Endodermal cell (in vitro differentiated cells): Measurements from ENCODE around the gene MYBPC2. TPM values are rescaled to one million over a fixed set of nuclear protein-coding genes. Genes with fewer than 3 reads are reported as not detected.
A peak's percentile ranks its signal among the peaks of the same experiment; 100 is the strongest.
"Not testable (repeated sequence)": the region's sequence is repeated elsewhere in the genome, so short reads cannot be mapped to it uniquely, and the experiment has no call there.

Experiments
- DNase-seq: peaks from one replicate; pipeline ENCODE4 v3.0.0-alpha.2; 2017
- H3K27ac ChIP-seq: 2 replicates; pipeline ENCODE4 v1.5.1; 2013; ENCODE audit warnings: mild to moderate bottlenecking, low read depth, low read length, moderate library complexity
- H3K27me3 ChIP-seq: 2 replicates; pipeline ENCODE4 v1.6.1; 2013; ENCODE audit warnings: mild to moderate bottlenecking, low read length, moderate library complexity; ENCODE audit not compliant: insufficient read depth, control insufficient read depth, poor library complexity, severe bottlenecking
- H3K36me3 ChIP-seq: 2 replicates; pipeline ENCODE4 v1.7.0; 2013; ENCODE audit warnings: mild to moderate bottlenecking, low read length, moderate library complexity; ENCODE audit not compliant: control insufficient read depth, insufficient read depth
- H3K4me1 ChIP-seq: one replicate; pipeline ENCODE4 v1.7.0; 2013; ENCODE audit warnings: low read length; ENCODE audit not compliant: control insufficient read depth, insufficient read depth
- H3K4me3 ChIP-seq: 2 replicates; pipeline ENCODE4 v1.5.1; 2013; ENCODE audit warnings: mild to moderate bottlenecking, low read length, moderate library complexity
- H3K9ac ChIP-seq: 2 replicates; pipeline ENCODE4 v1.6.1; 2013; ENCODE audit warnings: mild to moderate bottlenecking, low read length, moderate library complexity; ENCODE audit not compliant: poor library complexity, severe bottlenecking; ENCODE audit errors: extremely low read depth
- H3K9me3 ChIP-seq: 2 replicates; pipeline ENCODE4 v1.6.1; 2013; ENCODE audit warnings: mild to moderate bottlenecking, low read length, moderate library complexity; ENCODE audit not compliant: control insufficient read depth
- H3K27ac Mint-ChIP-seq: 2 replicates; pipeline ENCODE4 v1.8.0; 2020; ENCODE audit warnings: mixed read lengths
- H3K27me3 Mint-ChIP-seq: 2 replicates; pipeline ENCODE4 v1.8.0; 2021; ENCODE audit warnings: mild to moderate bottlenecking, mixed read lengths; ENCODE audit not compliant: insufficient read depth
- H3K36me3 Mint-ChIP-seq: 2 replicates; pipeline ENCODE4 v1.8.0; 2020; ENCODE audit warnings: low read depth, mixed read lengths
- H3K4me1 Mint-ChIP-seq: 2 replicates; pipeline ENCODE4 v1.8.0; 2020; ENCODE audit warnings: mixed read lengths
- H3K4me3 Mint-ChIP-seq: 2 replicates; pipeline ENCODE4 v1.8.0; 2020; ENCODE audit warnings: mild to moderate bottlenecking, moderate library complexity, mixed read lengths
- H3K9me3 Mint-ChIP-seq: 2 replicates; pipeline ENCODE4 v1.8.0; 2020; ENCODE audit warnings: mild to moderate bottlenecking, mixed read lengths
- CTCF ChIP-seq: fragments of 200-600 bp; sonication (generic); conservative IDR thresholded peaks from 2 replicates; pipeline ENCODE4 v1.5.0; 2021; ENCODE audit warnings: antibody characterized with exemption, mild to moderate bottlenecking
- WGBS, 2 experiments: methylation state at CpG; one replicate each; pipeline versions ENCODE4 v1.1.5 to v1.1.7; 2013; ENCODE audit warnings: missing lambda C conversion rate in 2 of 2, mixed read lengths in 1 of 2; ENCODE audit not compliant: insufficient coverage in 1 of 2, insufficient read length in 1 of 2; 5-methylcytosine and 5-hydroxymethylcytosine counted together
- total RNA-seq, 2 donors: library from RNA; stranded (reverse); fragmentation: NEBNext Ultra II Directional in 1 of 2; extraction: Animal tissue kit (Norgen Biotek cat#: 25700) in 1 of 2; gene quantifications; 2 replicates in 1 of 2; 3 replicates in 1 of 2; pipeline ENCODE4 v1.2.1, GENCODE V29; 2021

Gene MYBPC2
- total RNA-seq, 2 donors from 2014 or later: 1.9 to 2.3 TPM

- Mint-ChIP-seq H3K27me3 (peaks cover 45% of the 10 kb centered on the region), H3K36me3 (no peaks in the 10 kb centered on the region)
- no peak for TF ChIP-seq CTCF
Observed at GRCh38 chr19:50435221-50435620, 2.5 kb downstream of the MYBPC2 start.

GRCh38 chr19:50435627-50436026 lies 2.9 kb downstream of the MYBPC2 start:
- no peaks in the 10 kb centered on the region for H3K36me3 ChIP-seq

More at GRCh38 chr19:50435221-50435620, 2.5 kb downstream of the MYBPC2 start:
- Histone ChIP-seq H3K9me3 (no peaks in the 10 kb centered on the region), H3K27ac (no peak overlapping the region), H3K4me1 (no peaks in the 10 kb centered on the region), H3K9ac (no peak overlapping the region), H3K36me3 (no peaks in the 10 kb centered on the region), H3K4me3 (no peak overlapping the region), H3K27me3 (no peaks in the 10 kb centered on the region)
- H3K4me1 Mint-ChIP-seq: peaks cover 8% of the 10 kb centered on the region
- H3K27ac Mint-ChIP-seq: no peak overlapping the region
- DNase-seq: peak; percentile 34
- no peak overlapping the region for H3K4me3 Mint-ChIP-seq
- WGBS, 2 experiments: 92 to 95% methylated on average over 7 to 17 of the region's 17 CpGs
- H3K9me3 Mint-ChIP-seq: no peaks in the 10 kb centered on the region

GRCh38 chr19:50437862-50438449 lies 5.3 kb downstream of the MYBPC2 start:
- Histone ChIP-seq H3K36me3 (no peaks in the 10 kb centered on the region), H3K27me3 (no peaks in the 10 kb centered on the region), H3K4me3 (no peak overlapping the region), H3K9me3 (no peaks in the 10 kb centered on the region), H3K9ac (no peak overlapping the region), H3K4me1 (no peaks in the 10 kb centered on the region), H3K27ac (no peak overlapping the region)
- TF ChIP-seq CTCF: no peak
- Mint-ChIP-seq H3K36me3 (no peaks in the 10 kb centered on the region), H3K27me3 (peaks cover 33% of the 10 kb centered on the region), H3K27ac (no peak overlapping the region), H3K4me1 (no peaks in the 10 kb centered on the region), H3K4me3 (no peak overlapping the region), H3K9me3 (no peaks in the 10 kb centered on the region)
- WGBS, 2 experiments: 88 to 100% methylated on average over 3 to 5 of the region's 5 CpGs
- no peak for DNase-seq

More at GRCh38 chr19:50435627-50436026, 2.9 kb downstream of the MYBPC2 start:
- no peak overlapping the region for H3K27ac Mint-ChIP-seq
- no peak overlapping the region for H3K4me3 Mint-ChIP-seq
- WGBS, 2 experiments: 87 to 91% methylated on average over 5 to 12 of the region's 12 CpGs
- H3K27ac ChIP-seq: no peak overlapping the region
- H3K9ac ChIP-seq: no peak overlapping the region
- peaks cover 41% of the 10 kb centered on the region for H3K27me3 Mint-ChIP-seq
- no peaks in the 10 kb centered on the region for H3K9me3 Mint-ChIP-seq
- H3K27me3 ChIP-seq: no peaks in the 10 kb centered on the region
- H3K36me3 Mint-ChIP-seq: no peaks in the 10 kb centered on the region
- H3K4me1 Mint-ChIP-seq: peaks cover 8% of the 10 kb centered on the region
- no peak overlapping the region for H3K4me3 ChIP-seq
- DNase-seq: peak; percentile 32
- H3K4me1 ChIP-seq: no peaks in the 10 kb centered on the region
- H3K9me3 ChIP-seq: no peaks in the 10 kb centered on the region
- TF ChIP-seq CTCF: no peak

GRCh38 chr19:50439130-50439529 lies 6.4 kb downstream of the MYBPC2 start:
- not testable (repeated sequence) for DNase-seq, H3K4me3 Mint-ChIP-seq, H3K9ac ChIP-seq, H3K4me1 ChIP-seq, H3K9me3 Mint-ChIP-seq, H3K27ac Mint-ChIP-seq, H3K27ac ChIP-seq, H3K36me3 ChIP-seq, H3K4me1 Mint-ChIP-seq, H3K27me3 ChIP-seq, H3K4me3 ChIP-seq, H3K9me3 ChIP-seq, H3K36me3 Mint-ChIP-seq
- peaks cover 35% of the 10 kb centered on the region for H3K27me3 Mint-ChIP-seq
- WGBS, 2 experiments: 80 to 97% methylated on average over 1 to 2 of the region's 2 CpGs
